GM21423 (cell line): ENCODE results near the gene CCDC91.

Source experiments
- ATAC-seq: cut with Tn5 transposase; IDR thresholded peaks from one replicate; pipeline ENCODE4 v1.9.1; 2021; ENCODE audit warnings: mild to moderate bottlenecking, moderate library complexity; ENCODE audit not compliant: unreplicated experiment

Gene CCDC91

GRCh38 chr12:28513983-28514382, 323.7 kb downstream of the CCDC91 start:
- no peak for ATAC-seq

GRCh38 chr12:28517101-28517500, 326.8 kb downstream of the CCDC91 start:
- ATAC-seq, result no peak

GRCh38 chr12:28527631-28528249, 337.5 kb downstream of the CCDC91 start:
- no peak for ATAC-seq

GRCh38 chr12:28535216-28535615, 345.0 kb downstream of the CCDC91 start:
- ATAC-seq, result no peak

- no peak for ATAC-seq
Observed at GRCh38 chr12:28536088-28536487, 345.8 kb downstream of the CCDC91 start.

GRCh38 chr12:28537474-28537873, 347.2 kb downstream of the CCDC91 start:
- no peak for ATAC-seq

- no peak for ATAC-seq
Observed at GRCh38 chr12:28539691-28540323, 349.6 kb downstream of the CCDC91 start.

GRCh38 chr12:28540324-28540714, 350.1 kb downstream of the CCDC91 start:
- no peak for ATAC-seq

GRCh38 chr12:28543021-28543890, 353.0 kb downstream of the CCDC91 start:
- ATAC-seq, result peak; percentile 63

GRCh38 chr12:28550757-28551704, 360.8 kb downstream of the CCDC91 start:
- ATAC-seq, result no peak

- ATAC-seq, result no peak
Observed at GRCh38 chr12:28552251-28552970, 362.2 kb downstream of the CCDC91 start.

GRCh38 chr12:28555748-28556147, 365.5 kb downstream of the CCDC91 start:
- ATAC-seq, result no peak

GRCh38 chr12:28558250-28558649, 368.0 kb downstream of the CCDC91 start:
- no peak for ATAC-seq

GRCh38 chr12:28563286-28563685, 373.0 kb downstream of the CCDC91 start:
- no peak for ATAC-seq

GRCh38 chr12:28563936-28564335, 373.7 kb downstream of the CCDC91 start:
- no peak for ATAC-seq

- no peak for ATAC-seq
Observed at GRCh38 chr12:28568118-28568517, 377.9 kb downstream of the CCDC91 start.

GRCh38 chr12:28568704-28569103, 378.4 kb downstream of the CCDC91 start:
- no peak for ATAC-seq

GRCh38 chr12:28569698-28570411, 379.6 kb downstream of the CCDC91 start:
- no peak for ATAC-seq

GRCh38 chr12:28570811-28571210, 380.6 kb downstream of the CCDC91 start:
- no peak for ATAC-seq
